ENCODE data around the gene RAB15. TPM values are rescaled to one million over a fixed set of nuclear protein-coding genes. Genes with fewer than 3 reads are reported as not detected.
A peak's percentile ranks its signal among the peaks of the same experiment; 100 is the strongest.

The RAB15 gene
- total RNA-seq, 1 donor from 2014 or later, result 25.0 TPM

DNA sequence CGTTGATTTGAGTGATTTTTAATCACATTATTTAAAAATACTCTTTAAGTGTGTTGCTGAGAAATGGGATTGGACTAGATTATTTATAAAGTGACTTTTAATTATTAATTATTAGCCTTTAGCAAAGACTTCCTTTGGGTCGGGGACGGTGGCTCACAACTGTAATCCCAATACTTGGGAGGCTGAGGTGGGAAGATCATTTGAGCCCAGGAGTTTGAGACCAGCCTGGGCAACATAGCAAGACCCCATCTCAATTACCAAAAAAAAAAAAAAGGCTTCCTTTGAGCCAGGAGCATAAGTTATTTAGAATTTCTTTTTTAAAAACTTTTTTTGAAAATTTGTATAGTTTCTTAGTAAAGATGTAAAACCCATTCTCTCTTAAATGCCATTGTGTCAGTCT is 49.1 kb downstream of the RAB15 start:
- H3K9me3 Mint-ChIP-seq, result peaks cover 5% of the 10 kb centered on the region
- no peaks in the 10 kb centered on the region for H3K4me1 Mint-ChIP-seq

DNA sequence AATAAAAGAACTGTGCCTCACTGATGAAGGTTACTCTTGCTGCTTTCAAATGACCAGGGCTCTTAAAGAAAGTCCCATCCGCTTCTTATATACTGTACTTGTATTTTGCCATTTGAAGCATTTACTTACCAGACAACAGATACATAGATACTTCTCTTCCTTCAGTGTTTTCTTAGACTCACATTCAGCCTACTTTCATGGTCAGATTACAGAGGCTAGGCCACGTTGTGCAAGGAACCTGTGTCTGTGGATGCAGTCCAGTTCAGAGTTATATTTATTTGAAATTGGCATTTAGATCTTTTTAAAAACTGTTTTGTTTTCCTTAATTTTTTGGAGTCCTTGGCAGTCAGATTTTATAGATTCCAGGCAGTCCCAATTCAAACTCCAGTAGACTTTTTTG is 51.7 kb downstream of the RAB15 start:
- Mint-ChIP-seq H3K4me1 (peaks cover 8% of the 10 kb centered on the region), H3K27ac (peak overlapping the region; percentile 17), H3K27me3 (ENCODE audit: low read depth) (no peaks in the 10 kb centered on the region), H3K9me3 (peaks cover 5% of the 10 kb centered on the region), H3K36me3 (peaks cover 15% of the 10 kb centered on the region), H3K4me3 (no peak overlapping the region)
- TF ChIP-seq, protein P1, sequence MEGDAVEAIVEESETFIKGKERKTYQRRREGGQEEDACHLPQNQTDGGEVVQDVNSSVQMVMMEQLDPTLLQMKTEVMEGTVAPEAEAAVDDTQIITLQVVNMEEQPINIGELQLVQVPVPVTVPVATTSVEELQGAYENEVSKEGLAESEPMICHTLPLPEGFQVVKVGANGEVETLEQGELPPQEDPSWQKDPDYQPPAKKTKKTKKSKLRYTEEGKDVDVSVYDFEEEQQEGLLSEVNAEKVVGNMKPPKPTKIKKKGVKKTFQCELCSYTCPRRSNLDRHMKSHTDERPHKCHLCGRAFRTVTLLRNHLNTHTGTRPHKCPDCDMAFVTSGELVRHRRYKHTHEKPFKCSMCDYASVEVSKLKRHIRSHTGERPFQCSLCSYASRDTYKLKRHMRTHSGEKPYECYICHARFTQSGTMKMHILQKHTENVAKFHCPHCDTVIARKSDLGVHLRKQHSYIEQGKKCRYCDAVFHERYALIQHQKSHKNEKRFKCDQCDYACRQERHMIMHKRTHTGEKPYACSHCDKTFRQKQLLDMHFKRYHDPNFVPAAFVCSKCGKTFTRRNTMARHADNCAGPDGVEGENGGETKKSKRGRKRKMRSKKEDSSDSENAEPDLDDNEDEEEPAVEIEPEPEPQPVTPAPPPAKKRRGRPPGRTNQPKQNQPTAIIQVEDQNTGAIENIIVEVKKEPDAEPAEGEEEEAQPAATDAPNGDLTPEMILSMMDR (IDR thresholded peaks at IDR 0.05; ENCODE audit: unreplicated experiment), result no peak
- DNase-seq (ENCODE audit: low spot score in 2 of 2, unreplicated experiment in 2 of 2), result no peak

More for the DNA sequence above, 49.1 kb downstream of the RAB15 start:
- no peaks in the 10 kb centered on the region for H3K27me3 Mint-ChIP-seq (ENCODE audit: low read depth)
- no peak for DNase-seq (ENCODE audit: low spot score in 2 of 2, unreplicated experiment in 2 of 2)
- H3K27ac Mint-ChIP-seq, result no peak overlapping the region
- no peak overlapping the region for H3K4me3 Mint-ChIP-seq
- TF ChIP-seq, protein P1 (IDR thresholded peaks at IDR 0.05; ENCODE audit: unreplicated experiment), result no peak
- H3K36me3 Mint-ChIP-seq, result peaks cover 23% of the 10 kb centered on the region

DNA sequence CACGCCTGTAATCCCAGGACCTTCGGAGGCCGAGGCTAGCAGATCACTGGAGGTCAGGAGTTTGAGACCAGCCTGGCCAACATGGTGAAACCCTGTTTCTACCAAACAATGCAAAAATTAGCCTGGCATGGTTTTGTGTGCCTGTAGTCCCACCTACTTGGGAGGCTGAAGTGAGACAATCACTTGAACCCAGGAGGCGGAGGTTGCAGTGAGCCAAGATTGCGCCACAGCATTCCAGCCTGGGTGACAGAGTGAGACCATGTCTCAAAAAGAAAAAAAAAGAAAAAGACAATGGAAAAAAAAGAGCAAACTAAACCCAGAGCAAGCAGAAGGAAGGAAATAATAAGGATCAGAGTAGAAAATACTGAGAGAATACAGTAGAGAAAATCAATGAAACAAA is 52.5 kb downstream of the RAB15 start:
- Mint-ChIP-seq H3K9me3 (peaks cover 5% of the 10 kb centered on the region), H3K27me3 (ENCODE audit: low read depth) (no peaks in the 10 kb centered on the region), H3K27ac (peak overlapping the region; percentile 77), H3K4me3 (no peak overlapping the region), H3K4me1 (peaks cover 14% of the 10 kb centered on the region), H3K36me3 (peaks cover 13% of the 10 kb centered on the region)
- TF ChIP-seq, protein P1 (IDR thresholded peaks at IDR 0.05; ENCODE audit: unreplicated experiment), result no peak
- no peak for DNase-seq (ENCODE audit: low spot score in 2 of 2, unreplicated experiment in 2 of 2)

DNA sequence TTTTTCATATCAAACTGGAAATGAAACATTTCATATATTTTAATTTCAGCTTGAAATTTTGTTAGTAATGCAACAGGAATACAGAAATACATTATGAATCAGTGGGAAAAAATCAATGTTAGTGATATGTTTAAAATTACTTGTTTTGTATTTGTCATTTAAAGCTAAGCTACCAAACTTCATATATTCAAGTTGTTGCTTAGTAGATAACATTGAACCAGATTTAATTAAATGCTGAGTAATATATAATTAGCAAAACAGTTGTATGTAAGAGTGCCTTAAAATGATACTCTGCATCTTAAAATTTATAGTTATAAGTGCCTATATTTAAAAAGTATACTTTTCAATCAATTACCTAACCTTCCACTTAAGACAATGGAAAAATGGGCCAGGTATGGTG is 52.9 kb downstream of the RAB15 start:
- peaks cover 14% of the 10 kb centered on the region for H3K4me1 Mint-ChIP-seq

DNA sequence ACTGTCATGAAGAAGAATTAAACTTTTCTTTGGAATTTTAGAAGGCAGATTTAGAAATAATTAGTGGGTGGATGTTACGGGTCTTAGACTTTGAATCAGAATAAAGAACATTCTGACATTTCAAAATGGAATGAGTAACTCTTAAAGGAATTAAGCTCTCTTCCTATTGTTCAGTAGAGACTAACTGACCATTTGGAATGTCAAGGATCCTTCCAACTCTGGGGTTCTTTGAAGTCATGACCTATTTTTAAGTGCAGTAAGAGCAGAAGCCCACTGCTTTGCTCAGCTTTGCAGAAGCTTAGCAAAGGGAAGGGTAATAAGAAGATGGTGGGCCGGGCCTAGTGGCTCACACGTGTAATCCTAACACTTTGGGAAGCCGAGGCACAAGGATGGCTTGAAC is 53.9 kb downstream of the RAB15 start:
- TF ChIP-seq, protein P1 (IDR thresholded peaks at IDR 0.05; ENCODE audit: unreplicated experiment), result no peak
- H3K9me3 Mint-ChIP-seq, result peaks cover 5% of the 10 kb centered on the region
- no peaks in the 10 kb centered on the region for H3K27me3 Mint-ChIP-seq (ENCODE audit: low read depth)
- DNase-seq (ENCODE audit: low spot score in 2 of 2, unreplicated experiment in 2 of 2), result no peak
- H3K27ac Mint-ChIP-seq, result peak overlapping the region; percentile 4
- peaks cover 19% of the 10 kb centered on the region for H3K4me1 Mint-ChIP-seq
- peaks cover 5% of the 10 kb centered on the region for H3K36me3 Mint-ChIP-seq
- H3K4me3 Mint-ChIP-seq, result no peak overlapping the region

More for the DNA sequence above, 52.9 kb downstream of the RAB15 start:
- Mint-ChIP-seq H3K36me3 (peaks cover 10% of the 10 kb centered on the region), H3K27me3 (ENCODE audit: low read depth) (no peaks in the 10 kb centered on the region), H3K27ac (peak overlapping the region; percentile 77), H3K4me3 (no peak overlapping the region), H3K9me3 (peaks cover 5% of the 10 kb centered on the region)
- DNase-seq (ENCODE audit: low spot score in 2 of 2, unreplicated experiment in 2 of 2), result no peak
- TF ChIP-seq, protein P1 (IDR thresholded peaks at IDR 0.05; ENCODE audit: unreplicated experiment), result no peak

DNA sequence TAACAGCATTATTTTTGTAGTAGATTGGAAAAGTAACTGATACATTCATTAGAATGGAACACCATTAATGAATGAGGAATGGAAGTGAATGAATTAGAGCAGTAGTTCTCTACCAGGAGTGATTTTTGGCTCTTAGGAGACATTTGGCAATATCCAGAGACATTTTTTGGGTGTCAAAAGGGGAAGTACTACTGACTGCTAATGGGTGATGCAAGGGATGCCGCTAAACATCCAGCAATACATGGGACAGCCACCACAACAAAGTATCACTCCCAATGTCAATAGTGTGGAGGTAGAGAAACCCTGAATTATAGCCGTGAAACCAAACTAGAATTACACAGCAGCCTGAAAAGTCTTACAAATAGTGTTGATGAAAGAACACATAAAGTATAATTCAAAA is 56.3 kb downstream of the RAB15 start:
- Mint-ChIP-seq H3K4me3 (peak overlapping the region; percentile 92), H3K36me3 (peaks cover 2% of the 10 kb centered on the region), H3K27me3 (ENCODE audit: low read depth) (no peaks in the 10 kb centered on the region), H3K9me3 (no peaks in the 10 kb centered on the region), H3K27ac (no peak overlapping the region), H3K4me1 (peaks cover 21% of the 10 kb centered on the region)
- TF ChIP-seq, protein P1 (IDR thresholded peaks at IDR 0.05; ENCODE audit: unreplicated experiment), result no peak
- DNase-seq (ENCODE audit: low spot score in 2 of 2, unreplicated experiment in 2 of 2), result no peak

All from mesothelial cell of epicardium (in vitro differentiated cells).